CMK (cell line): ENCODE measurements around the gene RAB44.
"Not testable (repeated sequence)": the region's sequence is repeated elsewhere in the genome, so short reads cannot be mapped to it uniquely, and the experiment has no call there.

Experiments used
- DNase-seq: peaks from one replicate; pipeline ENCODE4 v3.0.0-alpha.2; 2010; ENCODE audit warnings: low read depth

RAB44 gene, protein sequence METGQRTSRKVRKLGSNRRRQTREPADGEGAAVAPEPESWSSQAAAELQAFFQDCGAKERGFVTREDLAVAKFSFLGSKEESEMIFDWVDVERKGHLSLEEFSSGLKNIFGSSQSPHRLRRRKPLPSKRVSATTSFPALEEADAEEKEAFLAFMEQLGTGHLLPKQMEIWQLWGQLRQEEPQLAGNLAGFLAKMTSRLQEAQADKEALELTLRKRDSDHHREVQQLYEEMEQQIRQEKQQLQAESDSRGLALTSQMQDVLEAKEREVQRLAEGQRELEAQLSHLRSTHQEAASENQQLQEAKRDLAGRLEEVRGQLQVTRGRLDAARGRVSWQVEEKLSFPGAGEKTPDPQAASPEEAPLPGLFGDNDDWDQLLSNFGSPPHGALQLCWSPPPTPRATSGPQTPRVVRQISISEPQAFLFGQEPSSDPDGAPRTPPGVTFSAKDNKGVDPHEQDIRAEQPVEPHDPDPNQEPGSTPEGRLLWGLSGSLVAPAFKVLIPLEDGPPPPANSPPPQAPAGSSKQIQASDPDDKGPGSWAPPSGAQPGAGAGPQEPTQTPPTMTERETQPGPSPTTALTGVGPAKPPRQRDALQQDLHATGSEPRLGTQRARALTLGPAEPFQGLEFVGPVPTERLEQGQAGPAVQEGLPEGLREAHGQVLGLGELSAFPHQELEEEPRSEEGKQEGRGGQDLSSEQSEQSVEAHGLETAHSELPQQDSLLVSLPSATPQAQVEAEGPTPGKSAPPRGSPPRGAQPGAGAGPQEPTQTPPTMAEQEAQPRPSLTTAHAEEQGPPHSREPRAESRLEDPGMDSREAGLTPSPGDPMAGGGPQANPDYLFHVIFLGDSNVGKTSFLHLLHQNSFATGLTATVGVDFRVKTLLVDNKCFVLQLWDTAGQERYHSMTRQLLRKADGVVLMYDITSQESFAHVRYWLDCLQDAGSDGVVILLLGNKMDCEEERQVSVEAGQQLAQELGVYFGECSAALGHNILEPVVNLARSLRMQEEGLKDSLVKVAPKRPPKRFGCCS

DNA sequence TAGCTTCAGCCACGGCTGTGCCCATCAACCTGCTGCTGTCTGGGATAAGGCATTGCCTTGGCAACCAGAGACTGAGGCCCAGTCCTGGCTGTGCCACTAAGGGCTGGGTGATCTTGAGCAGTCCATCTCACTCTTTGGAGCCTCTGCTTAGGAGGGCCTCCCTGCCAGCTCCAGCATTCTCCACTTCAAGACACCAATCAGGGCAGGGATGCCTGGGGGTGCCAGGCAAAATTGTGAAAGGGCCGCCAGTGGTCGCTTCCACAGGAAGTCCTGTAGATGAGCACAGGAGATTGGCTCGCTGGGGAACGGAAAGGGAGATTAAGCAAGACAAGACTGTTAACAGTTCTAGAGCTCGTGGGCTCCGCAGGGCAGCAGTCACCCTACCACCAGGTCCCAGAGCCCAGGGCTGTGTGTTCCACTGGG is at the start of gene RAB44:
RAB44 (plus strand) TSS at position 346 of the 423 bp plus-strand sequence. CDS start 6,410 bp downstream, outside the sequence.
- peak; percentile 58 for DNase-seq

DNA sequence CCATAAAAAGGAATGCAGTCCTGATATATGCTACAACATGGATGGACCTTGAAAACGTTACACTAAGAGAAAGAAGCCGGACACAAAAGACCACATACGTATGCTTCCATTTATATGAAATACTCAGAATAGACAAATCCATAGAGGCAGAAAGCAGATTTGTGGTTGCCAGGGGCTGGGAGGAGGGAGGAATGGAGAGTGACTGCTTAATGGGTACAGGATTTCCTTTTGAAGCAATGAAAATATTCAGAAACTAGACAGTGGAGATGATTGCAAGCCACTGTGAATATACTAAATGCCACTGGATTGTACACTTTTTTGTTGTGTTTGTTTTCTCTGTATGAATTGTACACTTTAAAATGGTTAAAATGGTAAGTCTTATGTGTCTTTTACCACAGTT is 48.5 kb upstream of the RAB44 start:
- no peak for DNase-seq

DNA sequence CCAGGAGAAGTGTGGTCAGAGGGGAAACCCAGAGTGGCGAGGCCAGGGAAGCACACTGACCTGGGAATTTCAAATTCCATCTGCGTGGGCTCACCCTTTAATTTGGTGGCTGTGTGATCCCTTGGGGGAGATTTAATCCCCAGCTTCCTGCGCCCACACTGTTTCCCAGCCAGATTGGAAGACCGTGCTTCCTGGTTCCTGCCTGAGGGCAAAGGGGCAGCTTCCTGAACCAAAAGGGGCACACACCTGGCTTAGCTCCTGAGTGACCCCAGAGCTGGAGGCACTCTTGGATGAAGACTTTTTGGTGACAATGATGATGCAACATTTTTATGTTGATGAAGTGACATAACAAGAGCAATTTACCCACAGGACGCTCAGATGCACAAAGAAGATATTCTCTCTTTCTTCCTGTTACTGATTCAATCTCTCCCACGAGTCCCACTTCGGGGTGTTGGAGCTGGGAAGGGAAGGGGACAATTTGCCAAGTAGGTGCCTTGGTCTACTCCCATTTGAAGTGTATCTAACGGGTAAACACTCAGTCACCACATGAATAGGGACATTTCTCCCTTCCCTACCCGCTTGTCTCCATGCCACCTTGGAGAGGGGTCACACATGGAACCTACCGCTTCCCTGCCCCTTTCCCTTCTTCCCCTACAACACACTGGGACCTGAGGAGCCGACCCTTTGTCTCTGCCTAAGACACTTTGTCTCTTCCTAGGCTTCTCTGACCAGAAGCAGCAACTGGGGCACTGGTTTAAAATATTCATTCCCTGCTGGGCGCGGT is 47.7 kb upstream of the RAB44 start:
- DNase-seq: no peak

DNA sequence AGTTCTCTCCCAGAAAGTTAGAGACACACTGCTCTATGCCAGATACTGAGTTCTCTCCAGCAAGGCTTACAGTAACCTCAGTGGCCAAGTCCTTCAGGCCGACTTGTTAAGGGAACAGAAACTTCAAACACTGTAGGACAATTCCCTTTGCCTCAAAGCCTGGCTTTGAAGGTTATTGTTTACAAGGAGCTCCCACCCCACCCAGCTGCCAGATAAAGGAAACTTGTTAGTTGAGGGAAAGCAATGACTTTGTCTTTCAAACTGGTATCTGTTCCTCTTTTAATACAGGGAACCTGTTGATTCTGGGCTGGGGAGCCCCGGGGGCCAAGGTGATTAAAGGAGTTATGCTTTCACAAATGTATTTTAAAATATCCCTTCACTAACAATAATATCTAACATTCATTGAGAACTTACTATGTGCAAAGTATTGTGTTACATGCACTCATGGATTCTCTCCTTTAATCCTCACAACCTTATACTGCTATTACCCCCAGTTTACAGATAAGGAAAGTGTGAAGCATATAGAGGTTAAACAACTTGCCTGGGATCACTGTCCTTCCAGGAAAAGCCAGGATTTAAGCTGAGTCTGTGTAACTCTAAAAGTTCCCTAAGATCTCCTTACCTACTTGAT is 46.7 kb upstream of the RAB44 start:
- DNase-seq: no peak

DNA sequence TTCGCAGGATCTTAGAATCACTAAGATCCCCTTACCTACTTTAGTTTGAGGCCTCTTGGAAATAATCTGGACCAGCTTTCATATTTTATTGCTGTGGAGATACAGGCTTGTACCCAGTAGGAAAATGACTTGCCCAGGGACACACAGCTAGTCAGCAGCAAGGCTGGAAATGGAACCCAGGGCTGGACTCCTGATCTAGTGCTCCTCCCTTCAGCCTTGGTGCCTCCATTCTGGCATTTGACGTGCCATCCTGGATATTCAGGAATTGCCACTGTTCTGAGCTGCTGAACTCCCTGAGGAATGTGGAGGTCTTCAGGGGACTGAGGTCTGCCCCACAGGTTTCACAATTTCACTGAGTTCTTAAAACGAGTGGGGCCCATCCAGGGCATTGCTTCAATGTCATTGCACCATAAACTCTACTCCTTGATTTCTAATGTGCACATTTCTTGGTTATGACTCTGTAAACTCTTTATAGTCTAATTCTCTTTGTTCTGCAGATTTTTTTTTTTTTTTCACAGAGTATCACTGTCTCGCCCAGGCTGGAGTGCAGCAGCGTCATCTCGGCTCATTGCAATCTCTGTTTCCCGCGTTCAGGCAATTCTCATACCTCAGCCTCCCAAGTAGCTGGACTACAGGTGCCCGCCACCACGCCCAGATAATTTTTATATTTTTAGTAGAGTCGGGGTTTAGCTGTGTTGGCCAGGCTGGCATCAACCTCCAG is 45.8 kb upstream of the RAB44 start:
- DNase-seq: no peak

DNA sequence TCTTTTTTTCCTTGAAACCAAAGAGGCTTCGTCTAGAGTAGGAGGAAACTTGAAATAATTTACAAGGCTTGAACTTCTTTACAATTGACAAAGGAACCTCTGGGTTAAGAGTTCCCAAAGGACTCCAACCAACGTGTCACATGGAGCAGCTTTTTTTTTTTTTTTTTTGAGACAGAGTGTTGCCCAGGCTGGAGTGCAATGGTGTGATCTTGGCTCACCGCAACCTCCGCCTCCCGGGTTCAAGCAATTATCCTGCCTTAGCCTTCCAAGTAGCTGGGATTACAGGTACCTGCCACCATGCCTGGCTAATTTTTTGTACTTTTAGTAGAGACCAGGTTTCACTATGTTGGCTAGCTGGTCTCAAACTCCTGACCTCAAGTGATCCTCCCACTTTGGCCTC is 43.2 kb upstream of the RAB44 start:
- not testable (repeated sequence) for DNase-seq

DNA sequence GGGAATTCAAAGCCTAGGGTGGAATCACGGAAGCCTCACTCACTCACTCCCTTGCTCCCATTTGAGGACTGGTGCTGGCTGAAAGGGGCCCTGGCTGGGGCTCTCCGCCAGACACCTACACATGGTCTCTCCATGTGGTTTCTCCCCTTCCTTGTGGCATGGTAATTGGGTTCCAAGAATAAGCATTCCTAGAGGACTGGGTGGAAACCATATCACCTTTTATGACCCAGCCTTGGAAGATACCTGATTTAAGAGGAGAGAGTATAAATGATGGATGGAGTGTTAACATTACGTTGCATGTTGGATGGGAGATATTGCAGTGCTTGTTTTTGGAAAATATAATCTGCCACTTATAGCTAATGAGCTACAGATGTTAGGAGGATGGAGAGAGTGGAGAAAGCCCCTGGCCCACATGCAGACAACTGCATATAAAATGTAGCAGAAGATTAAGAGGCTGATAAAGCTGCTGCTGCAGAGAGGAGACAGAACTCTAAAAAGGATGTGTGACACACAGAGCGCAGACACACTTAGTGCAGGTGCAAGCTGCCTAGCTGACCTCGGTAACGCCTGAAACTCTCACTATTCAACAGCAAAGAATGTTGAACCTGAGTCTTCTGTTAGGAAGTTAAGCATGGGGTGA is 42.4 kb upstream of the RAB44 start:
- no peak for DNase-seq

DNA sequence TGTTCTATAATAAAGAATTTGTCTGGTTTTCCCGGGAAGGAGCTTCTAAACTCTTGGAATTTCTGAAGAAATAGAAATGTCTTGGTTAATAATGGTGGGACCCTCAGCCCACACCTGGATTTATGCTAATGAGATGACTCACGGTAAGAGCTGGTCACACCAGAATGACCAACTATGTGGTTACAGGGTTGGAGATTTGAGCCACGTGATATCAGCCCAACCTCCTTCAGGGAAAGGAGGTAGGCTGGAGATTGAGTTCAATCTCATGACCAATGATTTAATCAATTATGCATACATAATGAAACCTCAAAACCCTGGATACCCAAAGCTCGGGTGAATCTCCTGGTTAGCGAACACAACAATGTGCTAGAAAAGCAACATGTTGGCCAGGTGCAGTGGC is 41.2 kb upstream of the RAB44 start:
- DNase-seq: no peak

DNA sequence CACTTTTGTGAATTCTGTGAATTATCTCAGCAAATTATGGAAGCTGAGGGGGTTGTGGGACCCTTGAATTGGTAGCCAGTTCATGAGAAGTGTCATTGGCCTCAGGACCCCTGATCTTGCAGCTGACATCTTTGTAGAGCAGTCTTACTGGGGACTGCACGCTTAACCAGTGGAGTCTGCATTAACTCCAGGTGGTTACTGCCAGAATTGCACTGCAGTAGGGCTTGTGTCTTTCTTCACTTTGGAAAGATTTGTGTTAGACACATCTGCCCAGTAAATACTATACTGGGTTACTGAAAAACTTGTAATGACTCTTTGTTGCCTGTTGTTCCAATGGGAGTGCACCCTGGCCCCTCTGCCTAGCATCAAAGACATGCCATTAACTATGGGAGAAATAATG is 40.4 kb upstream of the RAB44 start:
- no peak for DNase-seq

DNA sequence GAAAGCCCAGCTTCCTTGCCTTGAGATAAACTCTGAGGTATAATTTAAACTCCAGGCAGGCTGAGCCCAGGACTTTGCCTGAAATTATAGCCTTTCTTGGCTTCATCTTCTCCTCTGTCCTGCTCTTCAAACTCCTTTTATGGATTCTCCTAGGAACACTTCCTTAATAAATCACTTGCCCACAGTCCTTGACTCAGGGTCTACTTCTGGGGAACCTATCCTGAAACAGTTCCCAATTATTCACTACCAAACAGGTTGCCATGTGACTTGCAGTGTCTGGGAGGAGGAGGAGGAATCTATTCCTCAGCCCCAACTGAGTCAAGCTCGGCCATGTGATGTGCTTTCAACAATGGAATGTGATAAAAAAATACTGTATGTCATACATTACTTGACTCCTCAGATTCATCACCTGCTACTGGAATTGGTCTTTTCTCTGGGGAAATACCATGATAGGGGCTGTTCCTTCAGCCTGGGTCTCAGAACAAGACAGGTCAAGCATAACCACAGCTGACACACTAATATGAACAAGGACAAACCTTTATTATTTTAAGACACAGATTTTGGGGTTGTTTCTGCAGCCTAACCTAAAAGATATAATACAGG is 39.6 kb upstream of the RAB44 start:
- DNase-seq: no peak

DNA sequence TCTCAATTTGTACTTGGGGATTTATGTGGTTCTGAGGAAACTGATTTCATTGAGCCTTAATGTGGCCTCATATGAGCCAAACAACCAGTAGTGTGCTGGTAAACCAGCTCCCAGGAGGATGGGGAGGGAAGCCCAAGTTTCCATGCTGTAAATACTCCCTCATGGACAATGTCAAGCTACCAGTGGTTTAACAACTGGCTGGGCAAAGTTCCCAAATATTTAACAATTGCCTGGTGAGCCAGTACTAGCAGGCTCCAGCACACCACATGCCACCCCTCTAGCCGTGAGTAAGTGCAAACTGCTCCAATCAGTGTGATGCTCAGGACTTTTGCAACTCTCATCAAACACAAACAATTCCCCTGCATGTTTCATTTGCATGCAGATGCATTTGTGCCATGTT is 38.4 kb upstream of the RAB44 start:
- no peak for DNase-seq

DNA sequence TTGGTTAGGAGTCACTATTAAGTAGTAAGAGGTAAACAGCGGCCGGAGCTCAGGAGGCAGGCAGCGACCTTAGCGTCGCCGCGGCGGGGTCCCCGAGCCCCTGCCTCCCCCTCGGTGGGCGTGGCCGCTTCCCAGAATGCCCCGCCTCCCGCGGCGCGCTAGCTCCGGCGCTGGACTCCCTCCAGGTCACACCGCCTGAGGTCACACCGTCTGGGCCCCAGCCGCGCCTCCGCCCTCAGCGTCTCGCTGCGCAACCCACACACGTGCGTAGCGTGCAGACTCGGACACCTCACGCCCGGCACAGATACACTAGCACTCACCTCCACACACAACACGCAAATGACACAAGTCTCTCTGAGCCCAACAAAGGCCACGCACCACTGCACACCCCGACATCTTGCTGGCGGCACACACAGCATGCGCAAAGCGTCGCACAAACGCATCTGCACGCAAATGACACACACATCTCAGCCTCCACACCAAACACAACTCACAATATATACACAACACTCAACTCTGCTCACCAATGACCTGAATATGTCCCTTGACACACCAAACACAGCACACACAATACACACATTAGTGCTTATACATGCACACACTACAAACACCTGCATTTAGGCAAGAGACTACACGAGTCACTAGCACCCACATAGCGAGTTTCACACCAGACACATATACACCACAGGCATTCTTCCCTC is 36.7 kb upstream of the RAB44 start:
- DNase-seq: no peak

DNA sequence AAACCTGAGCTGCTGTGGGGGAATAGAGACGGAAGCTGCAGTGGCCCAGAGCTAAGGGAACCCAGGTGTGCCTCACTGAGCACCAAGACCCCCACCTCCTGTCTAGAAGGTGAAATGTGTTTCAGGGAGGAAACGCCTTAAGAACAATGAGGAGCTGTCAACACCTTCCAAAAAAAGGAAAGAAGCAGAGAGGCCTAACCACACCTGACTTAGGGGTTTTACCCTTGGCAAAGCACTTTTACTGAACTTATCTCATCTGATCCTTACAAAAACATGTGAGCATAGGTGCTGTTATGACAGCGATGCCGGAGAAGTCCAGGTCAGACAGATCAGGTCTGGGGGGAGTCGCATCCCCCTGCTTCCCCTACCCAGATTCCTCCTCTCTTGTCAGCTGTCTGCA is 35.2 kb upstream of the RAB44 start:
- DNase-seq: no peak

DNA sequence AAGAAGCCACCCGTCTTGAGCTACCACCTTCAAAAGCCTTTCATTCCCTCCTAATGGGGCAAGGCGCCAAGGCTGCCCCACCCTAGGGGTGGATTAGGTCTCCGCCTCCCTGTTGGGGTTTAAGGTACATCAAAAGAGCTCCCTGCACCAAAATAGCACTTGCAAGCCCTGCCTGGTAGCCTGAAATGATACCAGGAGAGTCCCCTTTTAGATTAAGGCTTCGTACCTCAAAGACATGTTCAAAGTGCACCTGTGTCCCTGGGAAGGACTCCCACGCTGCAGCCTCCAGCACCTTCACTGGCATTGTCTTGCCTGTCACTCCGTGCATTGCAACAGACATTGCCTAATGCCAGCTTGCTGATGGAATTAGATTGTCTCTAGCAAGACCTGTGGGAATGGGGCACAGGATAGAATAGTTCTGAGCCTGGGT is 34.8 kb upstream of the RAB44 start:
- no peak for DNase-seq

DNA sequence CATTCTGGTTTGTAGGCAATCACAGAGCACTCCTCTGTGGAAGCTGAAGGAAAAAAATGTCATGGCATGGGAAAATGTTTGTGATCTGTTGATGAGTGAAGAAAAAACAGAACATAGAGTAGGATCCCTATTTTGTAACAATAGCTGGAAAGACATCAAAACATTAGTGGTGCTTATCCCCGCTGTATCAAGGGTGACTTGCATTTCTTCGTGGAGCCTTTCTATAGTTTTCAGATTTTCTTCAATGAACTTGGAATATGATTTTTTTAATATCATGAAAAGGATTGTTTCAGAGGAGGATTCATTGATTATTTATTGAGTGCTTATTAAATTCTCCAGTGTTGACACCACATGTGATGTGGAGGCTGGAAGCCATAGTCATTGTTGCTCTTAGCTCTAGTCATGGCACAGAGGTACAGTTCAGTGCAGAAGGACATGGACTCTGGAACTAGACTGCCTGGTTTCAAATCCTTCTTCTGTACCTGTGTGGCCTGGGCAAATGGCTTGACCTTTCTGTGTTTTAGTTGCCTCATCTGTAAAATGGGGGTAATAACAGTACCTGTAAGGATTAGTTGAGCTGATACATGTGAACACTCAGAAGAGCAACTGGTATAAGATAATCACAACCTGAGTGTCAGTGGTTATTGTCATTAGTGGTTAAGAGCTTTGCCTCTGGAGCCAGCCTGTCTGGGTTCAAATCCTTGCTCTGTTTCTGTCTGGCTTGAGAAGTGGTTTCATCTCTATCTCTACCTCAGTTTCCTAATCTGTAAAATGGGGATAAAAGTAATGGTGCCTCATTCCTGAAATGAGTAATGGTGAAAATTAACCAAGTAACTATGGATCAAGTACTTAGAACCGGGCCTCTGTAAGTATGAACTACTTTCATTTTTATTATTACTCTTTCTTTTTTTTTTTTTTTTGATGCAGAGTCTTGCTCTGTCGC is 33.9 kb upstream of the RAB44 start:
- DNase-seq: no peak

DNA sequence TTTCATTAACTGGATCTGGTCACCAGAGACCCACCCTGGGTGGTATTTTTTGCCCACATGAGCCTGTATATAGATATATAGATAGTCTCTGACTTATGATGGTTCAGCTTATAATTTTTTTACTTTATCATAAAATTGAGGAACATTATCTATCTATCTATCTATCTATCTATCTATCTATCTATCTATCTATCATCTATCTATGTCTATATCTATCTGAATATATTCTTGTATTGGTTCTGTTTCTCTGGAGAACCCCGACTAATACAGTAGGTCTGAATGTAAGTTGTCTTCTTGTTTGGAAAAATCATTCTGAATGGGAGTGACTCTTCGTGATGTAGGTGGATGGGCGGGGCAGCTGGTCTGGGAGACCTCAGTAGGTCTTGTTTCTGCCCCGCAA is 32.4 kb upstream of the RAB44 start:
- DNase-seq: no peak

DNA sequence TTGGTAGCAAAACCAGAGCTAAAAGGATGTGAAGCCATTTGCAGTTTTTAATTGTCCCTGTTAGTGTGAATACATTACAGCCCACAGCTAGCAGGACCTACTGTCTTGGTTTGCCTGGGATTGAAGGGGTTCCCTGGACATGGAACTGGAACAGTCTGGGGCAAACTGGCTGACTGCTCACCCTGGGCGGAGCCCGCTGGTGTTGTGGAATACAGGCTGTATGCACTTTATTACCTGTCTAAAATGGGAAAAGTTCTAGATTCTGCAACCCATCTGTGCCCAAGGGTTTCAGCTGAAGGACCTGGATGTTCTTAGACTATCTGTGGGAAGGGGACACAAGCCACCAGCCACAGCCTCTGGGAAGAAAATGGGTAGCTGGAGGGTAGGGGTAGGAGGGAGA is 31.3 kb upstream of the RAB44 start:
- no peak for DNase-seq
